Smooth muscle cell (in vitro differentiated cells): ENCODE measurements around the gene CDK14. TPM values are rescaled to one million over a fixed set of nuclear protein-coding genes. Genes with fewer than 3 reads are reported as not detected.

Experiments used
- DNase-seq: peaks from one replicate; lab custom pipeline; 2025; ENCODE audit not compliant: unreplicated experiment; lab: John Stamatoyannopoulos, UW
- H2AFZ ChIP-seq: fragments of 200-600 bp; sonication (generic); 2 replicates; pipeline ENCODE4 v1.6.0; 2016; ENCODE audit warnings: antibody characterized with exemption, low read depth, mild to moderate bottlenecking
- H3F3A ChIP-seq: fragments of 200-600 bp; sonication (generic); 2 replicates; pipeline ENCODE4 v1.6.0; 2017; ENCODE audit warnings: antibody characterized with exemption, low read depth
- H3K27ac ChIP-seq: fragments of 200-600 bp; sonication (generic); 2 replicates; pipeline ENCODE4 v1.5.1; 2016; ENCODE audit warnings: low read depth, mild to moderate bottlenecking
- H3K27me3 ChIP-seq: fragments of 200-600 bp; sonication (generic); 2 replicates; pipeline ENCODE4 v1.6.1; 2016; ENCODE audit warnings: low read depth, mild to moderate bottlenecking
- H3K36me3 ChIP-seq: fragments of 200-600 bp; sonication (generic); 2 replicates; pipeline ENCODE4 v1.5.1; 2016; ENCODE audit warnings: low read depth
- H3K4me1 ChIP-seq: fragments of 200-600 bp; sonication (generic); 2 replicates; pipeline ENCODE4 v1.5.1; 2016; ENCODE audit warnings: low read depth
- H3K4me2 ChIP-seq: fragments of 200-600 bp; sonication (generic); 2 replicates; pipeline ENCODE4 v1.6.0; 2016; ENCODE audit warnings: mild to moderate bottlenecking
- H3K4me3 ChIP-seq: fragments of 200-600 bp; sonication (generic); 2 replicates; pipeline ENCODE4 v1.5.1; 2016; ENCODE audit warnings: mild to moderate bottlenecking
- H3K79me2 ChIP-seq: fragments of 200-600 bp; sonication (generic); 2 replicates; pipeline ENCODE4 v1.6.0; 2016; ENCODE audit warnings: low read depth, mild to moderate bottlenecking
- H3K9ac ChIP-seq: fragments of 200-600 bp; sonication (generic); 2 replicates; pipeline ENCODE4 v1.6.0; 2016; ENCODE audit warnings: low read depth
- H3K9me3 ChIP-seq: fragments of 200-600 bp; sonication (generic); replicated peaks from 2 replicates; pipeline ENCODE4 v1.5.1; 2016; ENCODE audit warnings: low read depth
- H4K20me1 ChIP-seq: fragments of 200-600 bp; sonication (generic); 2 replicates; pipeline ENCODE4 v1.6.0; 2016; ENCODE audit warnings: low read depth
- WGBS: methylation state at CpG from one replicate; pipeline ENCODE4 v1.1.7; 2016; ENCODE audit warnings: low lambda C conversion rate; 5-methylcytosine and 5-hydroxymethylcytosine counted together
- polyA plus RNA-seq: library from polyadenylated mRNA; unstranded; fragments of >200 nt; fragmentation: Nextera tagmentation; extraction: Ambion mirVana; gene quantifications from 2 replicates; pipeline ENCODE4 v1.2.1, GENCODE V29; 2016
- total RNA-seq: library from RNA; depleted of rRNA; stranded (reverse); fragments of >200 nt; gene quantifications from 2 replicates; pipeline ENCODE4 v1.2.3, GENCODE V29; 2014
- TF ChIP-seq, protein P1 (sequence below): fragments of 200-600 bp; sonication (generic); IDR thresholded peaks from 2 replicates; pipeline ENCODE4 v1.5.1; 2017; ENCODE audit warnings: borderline replicate concordance, mild to moderate bottlenecking, antibody characterized with exemption; ENCODE audit not compliant: insufficient read depth, poor library complexity, severe bottlenecking

The CDK14 gene
- total and polyA plus RNA-seq, 2 experiments from 2014 or later, result 4.1 to 5.3 TPM

- Histone ChIP-seq H3K9ac (no peak overlapping the region), H3K27me3 (peaks cover 2% of the 10 kb centered on the region), H3K36me3 (no peaks in the 10 kb centered on the region), H3K4me1 (no peaks in the 10 kb centered on the region), H3K9me3 (no peaks in the 10 kb centered on the region), H3K27ac (no peak overlapping the region), H3K79me2 (no peaks in the 10 kb centered on the region), H3K4me2 (no peak overlapping the region), H4K20me1 (no peaks in the 10 kb centered on the region), H3F3A (no peaks in the 10 kb centered on the region), H3K4me3 (no peak overlapping the region), H2AFZ (no peak overlapping the region)
- WGBS, result 97% methylated on average over 1 of the region's 1 CpG
- TF ChIP-seq, protein P1, sequence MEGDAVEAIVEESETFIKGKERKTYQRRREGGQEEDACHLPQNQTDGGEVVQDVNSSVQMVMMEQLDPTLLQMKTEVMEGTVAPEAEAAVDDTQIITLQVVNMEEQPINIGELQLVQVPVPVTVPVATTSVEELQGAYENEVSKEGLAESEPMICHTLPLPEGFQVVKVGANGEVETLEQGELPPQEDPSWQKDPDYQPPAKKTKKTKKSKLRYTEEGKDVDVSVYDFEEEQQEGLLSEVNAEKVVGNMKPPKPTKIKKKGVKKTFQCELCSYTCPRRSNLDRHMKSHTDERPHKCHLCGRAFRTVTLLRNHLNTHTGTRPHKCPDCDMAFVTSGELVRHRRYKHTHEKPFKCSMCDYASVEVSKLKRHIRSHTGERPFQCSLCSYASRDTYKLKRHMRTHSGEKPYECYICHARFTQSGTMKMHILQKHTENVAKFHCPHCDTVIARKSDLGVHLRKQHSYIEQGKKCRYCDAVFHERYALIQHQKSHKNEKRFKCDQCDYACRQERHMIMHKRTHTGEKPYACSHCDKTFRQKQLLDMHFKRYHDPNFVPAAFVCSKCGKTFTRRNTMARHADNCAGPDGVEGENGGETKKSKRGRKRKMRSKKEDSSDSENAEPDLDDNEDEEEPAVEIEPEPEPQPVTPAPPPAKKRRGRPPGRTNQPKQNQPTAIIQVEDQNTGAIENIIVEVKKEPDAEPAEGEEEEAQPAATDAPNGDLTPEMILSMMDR, result no peak
- no peak for DNase-seq
Measured at GRCh38 chr7:90607196-90607595, 11.1 kb downstream of the CDK14 start.

GRCh38 chr7:90610105-90610504 lies 14.0 kb downstream of the CDK14 start:
- TF ChIP-seq, protein P1, result no peak
- no peaks in the 10 kb centered on the region for H3K79me2 ChIP-seq
- 86% methylated on average over 4 of the region's 4 CpGs for WGBS

DNA sequence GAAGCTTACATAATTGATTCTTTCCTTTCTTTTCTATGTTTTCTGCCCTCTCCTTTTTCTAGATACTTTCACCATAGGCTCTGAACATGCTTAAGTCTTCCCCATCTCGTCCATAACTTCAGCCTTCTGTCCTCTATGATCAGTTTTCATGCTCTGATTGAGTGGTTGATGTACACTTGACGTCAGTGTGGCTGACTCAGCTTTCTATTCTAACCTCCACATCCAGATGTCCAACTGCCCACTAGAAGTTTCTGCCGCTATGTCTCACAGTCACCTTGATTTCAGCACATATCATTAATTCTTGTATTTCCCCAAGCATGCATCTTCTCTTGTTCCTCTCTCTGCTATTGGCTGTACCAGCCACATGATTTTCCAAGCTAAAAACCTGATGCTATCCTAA lies 15.0 kb downstream of the CDK14 start:
- WGBS, result 95% methylated on average over 3 of the region's 3 CpGs
- H3K27me3 ChIP-seq, result no peaks in the 10 kb centered on the region
- no peak overlapping the region for H3K9ac ChIP-seq
- no peaks in the 10 kb centered on the region for H3F3A ChIP-seq
- TF ChIP-seq, protein P1, result no peak
- DNase-seq, result no peak
- no peaks in the 10 kb centered on the region for H3K36me3 ChIP-seq
- no peak overlapping the region for H2AFZ ChIP-seq
- H4K20me1 ChIP-seq, result no peaks in the 10 kb centered on the region
- H3K4me1 ChIP-seq, result no peaks in the 10 kb centered on the region
- no peaks in the 10 kb centered on the region for H3K9me3 ChIP-seq
- no peak overlapping the region for H3K4me3 ChIP-seq
- H3K79me2 ChIP-seq, result no peaks in the 10 kb centered on the region
- no peak overlapping the region for H3K27ac ChIP-seq
- no peak overlapping the region for H3K4me2 ChIP-seq

More at GRCh38 chr7:90610105-90610504, 14.0 kb downstream of the CDK14 start:
- no peak for DNase-seq
- no peak overlapping the region for H3K9ac ChIP-seq
- no peak overlapping the region for H3K4me2 ChIP-seq
- H3K4me1 ChIP-seq, result no peaks in the 10 kb centered on the region
- H3K27ac ChIP-seq, result no peak overlapping the region
- H3K27me3 ChIP-seq, result no peaks in the 10 kb centered on the region
- no peak overlapping the region for H3K4me3 ChIP-seq
- H3K36me3 ChIP-seq, result no peaks in the 10 kb centered on the region
- no peak overlapping the region for H2AFZ ChIP-seq
- H4K20me1 ChIP-seq, result no peaks in the 10 kb centered on the region
- no peaks in the 10 kb centered on the region for H3K9me3 ChIP-seq
- no peaks in the 10 kb centered on the region for H3F3A ChIP-seq

DNA sequence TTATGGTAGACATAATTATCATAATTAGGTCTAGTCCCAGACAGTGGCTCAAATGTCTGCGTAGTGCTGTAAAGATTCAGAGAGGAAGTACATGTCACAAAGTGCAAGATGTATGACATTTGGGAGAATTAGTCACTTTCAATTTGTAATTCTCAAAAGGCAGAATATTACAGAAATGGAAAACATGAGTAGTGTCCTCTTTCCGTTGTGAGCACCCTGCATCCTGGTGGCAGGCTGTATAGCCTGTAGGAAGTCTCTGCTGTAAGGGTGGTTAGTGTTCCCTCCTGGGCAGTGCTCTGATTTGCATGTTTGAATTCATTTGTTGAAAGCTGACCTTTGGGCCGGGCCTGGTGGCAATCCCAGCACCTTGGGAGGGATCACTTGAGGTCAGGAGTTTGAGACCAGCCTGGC lies 17.0 kb downstream of the CDK14 start:
- Histone ChIP-seq H3K9ac (no peak overlapping the region), H3K4me3 (no peak overlapping the region), H3K4me1 (no peaks in the 10 kb centered on the region), H3K27me3 (no peaks in the 10 kb centered on the region), H3K9me3 (no peaks in the 10 kb centered on the region), H2AFZ (no peak overlapping the region), H3K79me2 (no peaks in the 10 kb centered on the region), H3F3A (no peaks in the 10 kb centered on the region), H3K36me3 (no peaks in the 10 kb centered on the region), H3K4me2 (no peak overlapping the region), H4K20me1 (no peaks in the 10 kb centered on the region), H3K27ac (no peak overlapping the region)
- TF ChIP-seq, protein P1, result no peak
- DNase-seq, result no peak
- WGBS, result 62% methylated on average over 3 of the region's 3 CpGs
